H9 (cell line): Measurements from ENCODE around the gene TSPO. TPM values are rescaled to one million over a fixed set of nuclear protein-coding genes. Genes with fewer than 3 reads are reported as not detected.

Source experiments
- DNase-seq: peaks from one replicate; pipeline ENCODE4 v3.0.0-alpha.2; 2017
- H2AFZ ChIP-seq: one replicate; pipeline ENCODE4 v1.6.1; 2013; ENCODE audit warnings: mild to moderate bottlenecking, low read length, control low read depth, moderate library complexity
- H2AK5ac ChIP-seq: 2 replicates; pipeline ENCODE4 v1.6.1; 2013; ENCODE audit warnings: low read length, control low read depth, mixed read lengths; ENCODE audit not compliant: insufficient read length
- H2BK120ac ChIP-seq: one replicate; pipeline ENCODE4 v1.6.1; 2013; ENCODE audit warnings: low read depth, mild to moderate bottlenecking, low read length, control low read depth, inconsistent platforms; ENCODE audit not compliant: poor library complexity, severe bottlenecking
- H2BK12ac ChIP-seq: 2 replicates; pipeline ENCODE4 v1.6.1; 2013; ENCODE audit warnings: low read length, control low read depth, mixed read lengths, low read depth; ENCODE audit not compliant: insufficient read length
- H2BK15ac ChIP-seq: 2 replicates; pipeline ENCODE4 v1.6.1; 2013; ENCODE audit warnings: low read depth, low read length, control low read depth
- H2BK20ac ChIP-seq: one replicate; pipeline ENCODE4 v1.6.1; 2013; ENCODE audit warnings: low read depth, mild to moderate bottlenecking, low read length, control low read depth, inconsistent platforms; ENCODE audit not compliant: poor library complexity, severe bottlenecking
- H2BK5ac ChIP-seq: 2 replicates; pipeline ENCODE4 v1.6.1; 2013; ENCODE audit warnings: low read length, control low read depth, mixed read lengths; ENCODE audit not compliant: insufficient read length
- H3K14ac ChIP-seq: 2 replicates; pipeline ENCODE4 v1.6.1; 2013; ENCODE audit warnings: low read length, control low read depth; ENCODE audit not compliant: insufficient read depth
- H3K18ac ChIP-seq: 2 replicates; pipeline ENCODE4 v1.6.1; 2013; ENCODE audit warnings: low read depth, mild to moderate bottlenecking, mixed read lengths, low read length, control low read depth; ENCODE audit not compliant: insufficient read length
- H3K23ac ChIP-seq: 2 replicates; pipeline ENCODE4 v1.6.1; 2013; ENCODE audit warnings: low read length, control low read depth, mixed read lengths, low read depth; ENCODE audit not compliant: insufficient read length
- H3K23me2 ChIP-seq: 2 replicates; pipeline ENCODE4 v1.6.1; 2013; ENCODE audit warnings: low read depth, mild to moderate bottlenecking, mixed read lengths, low read length, control low read depth; ENCODE audit not compliant: insufficient read length, poor library complexity, severe bottlenecking
- H3K27ac ChIP-seq: 2 replicates; pipeline ENCODE4 v1.5.1; 2013; ENCODE audit warnings: low read length, control low read depth, mixed read lengths, low read depth; ENCODE audit not compliant: insufficient read length
- H3K27me3 ChIP-seq: 2 replicates; pipeline ENCODE4 v1.6.1; 2013; ENCODE audit warnings: low read length, control low read depth, inconsistent platforms; ENCODE audit not compliant: insufficient read depth
- H3K4ac ChIP-seq: 2 replicates; pipeline ENCODE4 v1.6.1; 2013; ENCODE audit warnings: low read depth, mild to moderate bottlenecking, control low read depth, inconsistent platforms, low read length, moderate library complexity
- H3K4me1 ChIP-seq: 2 replicates; pipeline ENCODE4 v1.6.1; 2013; ENCODE audit warnings: low read length, control low read depth, inconsistent platforms; ENCODE audit not compliant: insufficient read depth
- H3K4me2 ChIP-seq: 2 replicates; pipeline ENCODE4 v1.6.1; 2013; ENCODE audit warnings: low read length, control low read depth, mixed read lengths; ENCODE audit not compliant: insufficient read length, insufficient read depth
- H3K56ac ChIP-seq: 2 replicates; pipeline ENCODE4 v1.6.1; 2013; ENCODE audit warnings: low read depth, mild to moderate bottlenecking, mixed read lengths, low read length, control low read depth; ENCODE audit not compliant: insufficient read length
- H3K79me1 ChIP-seq: 2 replicates; pipeline ENCODE4 v1.6.1; 2013; ENCODE audit warnings: low read depth, mild to moderate bottlenecking, moderate library complexity, low read length, control low read depth, inconsistent platforms; ENCODE audit not compliant: insufficient read depth, poor library complexity, severe bottlenecking
- H3K79me2 ChIP-seq: 2 replicates; pipeline ENCODE4 v1.6.1; 2013; ENCODE audit warnings: low read length, control low read depth, inconsistent platforms; ENCODE audit not compliant: insufficient read depth
- H3K9ac ChIP-seq: 2 replicates; pipeline ENCODE4 v1.6.1; 2013; ENCODE audit warnings: low read length, control low read depth, mixed read lengths; ENCODE audit not compliant: insufficient read length; ENCODE audit errors: extremely low read depth
- H3K9me3 ChIP-seq: one replicate; pipeline ENCODE4 v1.6.1; 2013; ENCODE audit warnings: low read depth, low read length, inconsistent platforms; ENCODE audit not compliant: control insufficient read depth
- H3T11ph ChIP-seq: one replicate; pipeline ENCODE4 v1.6.1; 2013; ENCODE audit warnings: mild to moderate bottlenecking, low read length, control low read depth, inconsistent platforms
- H4K20me1 ChIP-seq: one replicate; pipeline ENCODE4 v1.6.1; 2013; ENCODE audit not compliant: control insufficient read depth, insufficient read length, insufficient read depth
- H4K5ac ChIP-seq: 2 replicates; pipeline ENCODE4 v1.6.1; 2013; ENCODE audit warnings: low read depth, mild to moderate bottlenecking, mixed read lengths, low read length, control low read depth; ENCODE audit not compliant: insufficient read length
- H4K8ac ChIP-seq: replicated peaks from 2 replicates; pipeline ENCODE4 v1.6.1; 2013; ENCODE audit warnings: low read length, control low read depth, mixed read lengths, low read depth; ENCODE audit not compliant: insufficient read length
- H4K91ac ChIP-seq: 2 replicates; pipeline ENCODE4 v1.6.1; 2013; ENCODE audit warnings: low read depth, mild to moderate bottlenecking, moderate library complexity, mixed read lengths, low read length, control low read depth; ENCODE audit not compliant: insufficient read length
- H3K27ac Mint-ChIP-seq, 3 experiments: 2 replicates in 2 of 3; 3 replicates in 1 of 3; pipeline ENCODE4 v1.8.0; 2020 to 2021; ENCODE audit warnings: mixed read lengths in 3 of 3, mild to moderate bottlenecking in 1 of 3, moderate library complexity in 1 of 3
- H3K27me3 Mint-ChIP-seq: 2 replicates; pipeline ENCODE4 v1.8.0; 2021; ENCODE audit warnings: low read depth, mild to moderate bottlenecking, moderate library complexity, mixed read lengths
- H3K36me3 Mint-ChIP-seq, 3 experiments: 2 replicates in 2 of 3; 3 replicates in 1 of 3; pipeline ENCODE4 v1.8.0; 2020 to 2021; ENCODE audit warnings: low read depth in 3 of 3, mixed read lengths in 3 of 3; ENCODE audit not compliant: insufficient read depth in 1 of 3
- H3K4me1 Mint-ChIP-seq, 2 experiments: 2 replicates each; pipeline ENCODE4 v1.8.0; 2020; ENCODE audit warnings: mixed read lengths in 2 of 2
- H3K4me3 Mint-ChIP-seq, 2 experiments: 2 replicates in 1 of 2; 3 replicates in 1 of 2; pipeline ENCODE4 v1.8.0; 2020 to 2021; ENCODE audit warnings: mild to moderate bottlenecking in 2 of 2, mixed read lengths in 2 of 2, moderate library complexity in 1 of 2
- H3K9me3 Mint-ChIP-seq, 2 experiments: 2 replicates in 1 of 2; 3 replicates in 1 of 2; pipeline ENCODE4 v1.8.0; 2020; ENCODE audit warnings: mild to moderate bottlenecking in 2 of 2, mixed read lengths in 2 of 2, moderate library complexity in 1 of 2
- CTCF ChIP-seq: fragments of 200-600 bp; sonication (generic); conservative IDR thresholded peaks from 3 replicates; pipeline ENCODE4 v1.8.0; 2021; ENCODE audit warnings: antibody characterized with exemption, mild to moderate bottlenecking
- WGBS: extraction: QIAGEN DNeasy Blood & Tissue Kit; methylation state at CpG from one replicate; pipeline ENCODE4 v1.1.7; 2013; ENCODE audit warnings: missing lambda C conversion rate, low lambda C conversion rate, mixed read lengths; ENCODE audit not compliant: insufficient read length; ENCODE audit errors: extremely low coverage; 5-methylcytosine and 5-hydroxymethylcytosine counted together
- total RNA-seq: library from RNA; stranded (reverse); gene quantifications from 2 replicates; pipeline ENCODE4 v1.2.1, GENCODE V29; 2021

Gene TSPO
- total RNA-seq, 1 experiment from 2014 or later: 14.8 TPM

GRCh38 chr22:43133401-43133800 lies 18.0 kb upstream of the TSPO start:
- H2BK20ac ChIP-seq: no peak overlapping the region
- no peaks in the 10 kb centered on the region for H3K27me3 ChIP-seq
- H2AK5ac ChIP-seq: no peak overlapping the region
- no peak overlapping the region for H3K14ac ChIP-seq
- no peak overlapping the region for H3K9ac ChIP-seq
- no peaks in the 10 kb centered on the region for H4K20me1 ChIP-seq
- Mint-ChIP-seq H3K36me3 (peaks cover 15 to 61% (median 55%) of the 10 kb centered on the region in 3 experiments; a peak in 6 of 7 replicates), H3K27me3 (no peaks in the 10 kb centered on the region), H3K9me3 (no peaks in the 10 kb centered on the region), H3K4me3 (no peak overlapping the region), H3K27ac (peak overlapping the region in 2 of 3 experiments; percentile 11 to 81; a peak in 3 of 7 replicates), H3K4me1 (peaks cover 9 to 12% of the 10 kb centered on the region in 2 experiments)
- no CpG with 5 or more reads among the region's 9 CpGs for WGBS
- no peaks in the 10 kb centered on the region for H3K79me1 ChIP-seq
- H3T11ph ChIP-seq: no peak overlapping the region
- H3K23ac ChIP-seq: no peak overlapping the region
- H4K91ac ChIP-seq: no peak overlapping the region
- H3K56ac ChIP-seq: no peak overlapping the region
- no peaks in the 10 kb centered on the region for H3K9me3 ChIP-seq
- no peak overlapping the region for H2AFZ ChIP-seq
- DNase-seq: no peak
- H3K4me2 ChIP-seq: no peak overlapping the region
- H3K4ac ChIP-seq: no peak overlapping the region
- no peak overlapping the region for H2BK5ac ChIP-seq
- H2BK12ac ChIP-seq: no peak overlapping the region
- H3K4me1 ChIP-seq: no peaks in the 10 kb centered on the region
- no peak overlapping the region for H4K5ac ChIP-seq
- no peak overlapping the region for H4K8ac ChIP-seq
- no peak overlapping the region for H2BK15ac ChIP-seq
- H2BK120ac ChIP-seq: no peak overlapping the region
- no peak for TF ChIP-seq CTCF
- no peak overlapping the region for H3K27ac ChIP-seq
- no peak overlapping the region for H3K18ac ChIP-seq
- H3K23me2 ChIP-seq: no peaks in the 10 kb centered on the region
- no peaks in the 10 kb centered on the region for H3K79me2 ChIP-seq
